Measurements from ENCODE around the gene FAM110D. TPM values are rescaled to one million over a fixed set of nuclear protein-coding genes. Genes with fewer than 3 reads are reported as not detected.
A peak's percentile ranks its signal among the peaks of the same experiment; 100 is the strongest.

FAM110D gene
- total and polyA plus RNA-seq, 2 of the 8 experiments (the other 6 are each of a cell fraction or from before 2014, with no cell fraction given), result 0.21 to 0.48 TPM

- WGBS, 2 experiments (ENCODE audit: extremely low coverage in 1 of 2, insufficient coverage in 1 of 2, insufficient read length in 1 of 2, insufficient replicate concordance in 2 of 2, low coverage in 1 of 2, low lambda C conversion rate in 2 of 2, missing lambda C conversion rate in 1 of 2), result 1% methylated on average over 8 of the region's 9 CpGs; no CpG with 5 or more reads in 1 of the 2 experiments
- Histone ChIP-seq H3K9me3 (ENCODE audit: insufficient read depth in 2 of 2, low read depth in 1 of 2, low read length in 1 of 2) (no peaks in the 10 kb centered on the region), H4K20me1 (replicated peaks in 1 of 2; ENCODE audit: control insufficient read depth in 1 of 2, insufficient read depth in 2 of 2, low read length in 2 of 2) (peaks cover 10 to 11% of the 10 kb centered on the region in 2 experiments), H3K4me2 (ENCODE audit: insufficient read depth in 1 of 2, low read depth in 2 of 2, low read length in 2 of 2) (peak overlapping the region; percentile 74 to 80), H3K36me3 (ENCODE audit: control insufficient read depth in 2 of 4, insufficient read depth in 4 of 4, low read length in 3 of 4) (no peaks in the 10 kb centered on the region), H3K79me1 (ENCODE audit: low read depth, low read length) (no peaks in the 10 kb centered on the region), H3K4ac (replicated peaks; ENCODE audit: insufficient read length, low read depth, low read length) (no peak overlapping the region), H3K4me3 (ENCODE audit: extremely low read depth in 1 of 4, insufficient read depth in 2 of 4, low read depth in 3 of 4, low read length in 4 of 4) (peak overlapping the region; percentile 6 to 52 (median 13); a peak in 5 of 8 replicates), H3K4me1 (replicated peaks in 1 of 4; ENCODE audit: control insufficient read depth in 3 of 4, insufficient read depth in 4 of 4, low read length in 3 of 4) (peaks cover 14 to 40% (median 28%) of the 10 kb centered on the region in 4 experiments), H3K27ac (ENCODE audit: low read depth, low read length) (no peak overlapping the region), H4K8ac (ENCODE audit: extremely low read depth, insufficient read depth, low read length) (no peak overlapping the region), H2BK15ac (ENCODE audit: low read length) (no peak overlapping the region), H4K5ac (ENCODE audit: insufficient read length, low read depth, low read length) (no peak overlapping the region), H2BK12ac (ENCODE audit: low read depth, low read length) (no peak overlapping the region), H2AK5ac (ENCODE audit: low read depth, low read length) (no peak overlapping the region), H3K27me3 (replicated peaks in 1 of 4; ENCODE audit: control insufficient read depth in 3 of 4, extremely low read depth in 1 of 4, insufficient read depth in 3 of 4, low read length in 3 of 4) (peaks cover 25 to 79% (median 62%) of the 10 kb centered on the region in 4 experiments), H2BK5ac (ENCODE audit: low read depth, low read length) (no peak overlapping the region), H4K91ac (replicated peaks; ENCODE audit: insufficient read length, low read length) (no peak overlapping the region), H3K9ac (replicated peaks in 1 of 4; ENCODE audit: extremely low read depth in 1 of 4, low read depth in 3 of 4, low read length in 3 of 4) (no peak overlapping the region), H3K79me2 (ENCODE audit: control insufficient read depth in 1 of 2, insufficient read depth in 2 of 2, low read length in 2 of 2) (no peaks in the 10 kb centered on the region), H2BK120ac (replicated peaks; ENCODE audit: low read depth, low read length) (no peak overlapping the region), H2AFZ (ENCODE audit: low read length) (no peak overlapping the region), H3K23ac (ENCODE audit: insufficient read length) (no peak overlapping the region), H3K23me2 (ENCODE audit: low read depth, low read length) (peaks cover 10% of the 10 kb centered on the region), H3K14ac (ENCODE audit: insufficient read length) (no peak overlapping the region), H3K56ac (replicated peaks; ENCODE audit: insufficient read length, low read depth, low read length) (no peak overlapping the region), H2BK20ac (ENCODE audit: low read length) (no peak overlapping the region), H3K18ac (ENCODE audit: extremely low read depth, low read length) (no peak overlapping the region)
- POLR2A ChIA-PET (ENCODE audit: partially characterized antibody), result interaction anchor here (0.9 to 2.5 kb wide), 5 partner anchors 9 to 255 kb away, joined by 3 to 6 read pairs (median 3); partner anchors contain the start of genes LIN28A, PDIK1L and ZNF593
- TF ChIP-seq TCF12 (IDR thresholded peaks at IDR 0.05; ENCODE audit: low read depth, low read length) (peak; percentile 94), KDM5A (IDR thresholded peaks at IDR 0.05; ENCODE audit: low read length) (no peak), SUZ12 (IDR thresholded peaks at IDR 0.05; ENCODE audit: low read length) (no peak), POLR2AphosphoS5 (IDR thresholded peaks at IDR 0.05; ENCODE audit: low read depth, low read length) (peak; percentile 67; the same call in 1 of the 2 replicates)
- DNase-seq (ENCODE audit: low read depth in 1 of 2, low spot score in 2 of 2), result peak in 1 of 2 experiments; percentile 72
- CTCF ChIA-PET (ENCODE audit: partially characterized antibody), result interaction anchor here (0.5 to 6.0 kb wide), 8 partner anchors 11 to 655 kb away, joined by 3 to 47 read pairs (median 6); partner anchors contain the start of genes C1orf232, CEP85 and ZNF593
- no peak for FAIRE-seq
These were observed 4.1 kb upstream of the FAM110D start for GRCh38 chr1:26154750-26155149.
